GM06990 (cell line): ENCODE results near the gene INPPL1.

Experiments
- DNase-seq: peaks from one replicate; pipeline ENCODE4 v3.0.0-alpha.2; 2011; ENCODE audit not compliant: insufficient read length; ENCODE audit errors: extremely low read depth
- H3K27me3 ChIP-seq: replicated peaks from 2 replicates; pipeline ENCODE4 v1.6.0; 2011; ENCODE audit warnings: low read length; ENCODE audit not compliant: control insufficient read depth, insufficient read depth
- H3K36me3 ChIP-seq: 2 replicates; pipeline ENCODE4 v1.5.1; 2011; ENCODE audit warnings: low read length; ENCODE audit not compliant: control insufficient read depth, insufficient read depth
- H3K4me3 ChIP-seq: replicated peaks from 2 replicates; pipeline ENCODE4 v1.5.1; 2011; ENCODE audit warnings: low read depth, mild to moderate bottlenecking, control low read depth, low read length
- CTCF ChIP-seq: IDR thresholded peaks from 2 replicates; pipeline ENCODE4 v1.5.1; 2011; ENCODE audit warnings: low read length, control low read depth, mild to moderate bottlenecking, inconsistent platforms; ENCODE audit not compliant: insufficient read depth, poor library complexity, severe bottlenecking

The INPPL1 gene

GRCh38 chr11:72226701-72227100 lies 2.1 kb downstream of the INPPL1 start:
- peaks cover 35% of the 10 kb centered on the region for H3K36me3 ChIP-seq
- H3K27me3 ChIP-seq, result no peaks in the 10 kb centered on the region
- no peak overlapping the region for H3K4me3 ChIP-seq
- TF ChIP-seq CTCF, result no peak
- no peak for DNase-seq

- Histone ChIP-seq H3K36me3 (peaks cover 38% of the 10 kb centered on the region), H3K4me3 (no peak overlapping the region), H3K27me3 (no peaks in the 10 kb centered on the region)
- no peak for DNase-seq
- no peak for TF ChIP-seq CTCF
Measured at GRCh38 chr11:72227316-72228228, 3.0 kb downstream of the INPPL1 start.

GRCh38 chr11:72228229-72228843 lies 3.8 kb downstream of the INPPL1 start:
- DNase-seq, result no peak
- Histone ChIP-seq H3K27me3 (no peaks in the 10 kb centered on the region), H3K36me3 (peaks cover 45% of the 10 kb centered on the region), H3K4me3 (no peak overlapping the region)
- no peak for TF ChIP-seq CTCF

- DNase-seq, result no peak
- peaks cover 47% of the 10 kb centered on the region for H3K36me3 ChIP-seq
- TF ChIP-seq CTCF, result no peak
Measured at GRCh38 chr11:72228844-72229231, 4.3 kb downstream of the INPPL1 start.

GRCh38 chr11:72229336-72229924 lies 4.9 kb downstream of the INPPL1 start:
- no peak overlapping the region for H3K4me3 ChIP-seq
- peaks cover 48% of the 10 kb centered on the region for H3K36me3 ChIP-seq
- no peak for DNase-seq
- no peaks in the 10 kb centered on the region for H3K27me3 ChIP-seq
- TF ChIP-seq CTCF, result no peak

More at GRCh38 chr11:72228844-72229231, 4.3 kb downstream of the INPPL1 start:
- Histone ChIP-seq H3K4me3 (no peak overlapping the region), H3K27me3 (no peaks in the 10 kb centered on the region)
